IgD-negative memory B cell (primary cell): ENCODE data around the gene HS3ST2. TPM values are rescaled to one million over a fixed set of nuclear protein-coding genes. Genes with fewer than 3 reads are reported as not detected.

Experiments
- H3K27ac Mint-ChIP-seq, 3 donors: one replicate each; pipeline ENCODE4 v1.8.0; 2020 to 2022; ENCODE audit warnings: mild to moderate bottlenecking in 3 of 3, mixed read lengths in 3 of 3, moderate library complexity in 1 of 3
- H3K27me3 Mint-ChIP-seq: one replicate; pipeline ENCODE4 v1.8.0; 2021; ENCODE audit warnings: mixed read lengths
- H3K36me3 Mint-ChIP-seq: one replicate; pipeline ENCODE4 v1.8.0; 2020; ENCODE audit warnings: mild to moderate bottlenecking, mixed read lengths
- H3K4me1 Mint-ChIP-seq, 3 donors: one replicate each; pipeline ENCODE4 v1.8.0; 2020 to 2022; ENCODE audit warnings: mixed read lengths in 3 of 3, mild to moderate bottlenecking in 1 of 3
- H3K4me3 Mint-ChIP-seq, 4 donors: one replicate each; pipeline ENCODE4 v1.8.0; 2020 to 2022; ENCODE audit warnings: mild to moderate bottlenecking in 4 of 4, mixed read lengths in 4 of 4, moderate library complexity in 3 of 4
- H3K9me3 Mint-ChIP-seq, 3 donors: one replicate each; pipeline ENCODE4 v1.8.0; 2020 to 2021; ENCODE audit warnings: mixed read lengths in 3 of 3, mild to moderate bottlenecking in 1 of 3
- polyA plus RNA-seq: library from polyadenylated mRNA; unstranded; fragments of 300-500 nt; fragmentation: Illumina TruSeq; gene quantifications from one replicate; pipeline ENCODE4 v1.2.3, GENCODE V29; 2021

Gene HS3ST2
- polyA plus RNA-seq, result not detected

DNA sequence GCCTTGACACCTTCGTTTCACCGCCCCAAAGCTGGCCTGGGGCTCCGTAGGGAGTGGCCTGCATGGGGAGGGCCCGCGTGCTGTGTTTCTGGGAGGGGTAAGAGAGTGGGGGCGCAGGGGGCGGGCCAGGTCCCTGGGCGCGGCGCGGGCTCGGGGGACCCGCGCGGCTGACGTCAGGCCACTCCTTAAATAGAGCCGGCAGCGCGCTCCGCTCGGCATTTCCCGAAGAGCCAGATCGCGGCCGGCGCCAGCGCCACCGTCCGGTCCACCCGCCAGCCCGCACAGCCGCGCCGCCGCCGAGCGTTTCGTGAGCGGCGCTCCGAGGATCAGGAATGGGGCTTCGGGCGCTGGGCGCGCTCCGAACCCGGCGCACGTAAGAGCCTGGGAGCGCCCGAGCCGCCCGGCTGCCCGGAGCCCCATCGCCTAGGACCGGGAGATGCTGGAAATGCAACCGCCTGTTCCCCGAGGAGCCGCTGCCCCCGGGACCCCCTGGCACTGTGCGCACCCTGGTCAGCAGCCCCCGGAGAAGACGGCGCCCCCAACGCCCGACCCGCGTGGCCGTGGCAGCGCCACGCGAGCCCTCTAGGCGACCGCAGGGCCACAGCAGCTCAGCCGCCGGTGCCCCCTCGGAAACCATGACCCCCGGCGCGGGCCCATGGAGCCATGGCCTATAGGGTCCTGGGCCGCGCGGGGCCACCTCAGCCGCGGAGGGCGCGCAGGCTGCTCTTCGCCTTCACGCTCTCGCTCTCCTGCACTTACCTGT lies at the start of gene HS3ST2:
TSS of gene HS3ST2 (plus strand) at position 215 of the 763 bp plus-strand sequence. CDS start at position 664, 449 bp downstream.
- Mint-ChIP-seq H3K4me3 (peak within 1 kb of the TSS in 3 of 4 donors; percentile 46 to 79 (median 77)), H3K36me3 (no peaks in the 10 kb centered on the region), H3K27ac (no peak within 1 kb of the TSS), H3K27me3 (peaks cover 34% of the 10 kb centered on the region), H3K9me3 (peaks cover 0 to 3% (median 0%) of the 10 kb centered on the region in 3 donors), H3K4me1 (peaks cover 2 to 5% (median 4%) of the 10 kb centered on the region in 3 donors)

DNA sequence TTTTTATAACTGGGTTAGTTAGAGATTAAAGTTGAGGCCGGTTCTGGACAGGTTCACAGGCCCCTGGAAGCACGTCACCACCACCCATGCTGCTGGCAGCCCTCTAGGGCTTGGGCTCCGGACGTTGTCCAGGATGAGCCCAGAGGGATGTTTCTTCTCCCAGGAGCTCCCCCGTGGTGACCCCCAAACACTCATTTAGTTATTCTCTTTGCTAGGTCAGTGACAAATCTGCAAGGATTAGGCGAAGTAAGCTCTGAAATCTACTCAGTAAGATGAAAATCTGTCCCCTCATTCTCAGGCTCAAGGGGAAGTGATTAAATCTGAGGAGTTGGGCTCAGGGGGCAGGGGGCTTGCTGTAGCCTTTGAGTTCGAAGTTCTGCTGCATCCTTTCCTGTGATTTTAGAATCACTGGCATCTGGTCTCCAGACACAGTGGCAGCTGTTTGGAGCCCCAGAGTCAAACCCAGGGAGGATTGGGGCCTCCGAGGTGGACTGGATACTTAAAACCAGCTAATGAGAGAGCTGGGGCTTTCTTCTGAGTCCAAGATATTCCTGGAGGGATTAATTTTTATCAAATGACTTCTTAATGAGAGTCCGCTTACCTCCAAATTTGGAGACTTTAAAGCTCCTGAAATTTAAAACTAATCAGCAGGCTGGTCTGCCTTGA lies 49.2 kb upstream of the HS3ST2 start:
- Mint-ChIP-seq H3K9me3 (peaks cover 0 to 9% (median 0%) of the 10 kb centered on the region in 3 donors), H3K27ac (no peak overlapping the region), H3K27me3 (peaks cover 6% of the 10 kb centered on the region), H3K4me3 (no peak overlapping the region), H3K36me3 (peaks cover 2% of the 10 kb centered on the region), H3K4me1 (no peaks in the 10 kb centered on the region)

DNA sequence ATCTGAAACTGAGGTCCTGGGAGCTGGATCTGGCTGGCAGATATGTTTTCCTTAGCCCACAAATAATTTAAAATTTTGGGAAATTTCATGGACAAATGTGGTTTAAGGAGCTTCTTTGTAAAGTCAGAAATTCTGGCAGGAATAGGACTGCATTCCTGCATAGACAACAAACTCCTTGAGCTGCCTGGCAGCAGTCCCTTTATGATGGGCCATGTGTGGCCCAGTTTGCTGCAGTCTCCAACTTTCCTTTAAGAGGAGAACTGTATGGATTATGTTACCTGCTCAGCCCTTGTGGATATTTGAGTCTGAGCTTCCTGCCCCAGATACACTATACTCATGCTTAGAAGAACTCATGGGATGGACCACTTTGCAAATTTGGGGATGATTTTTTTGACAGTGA lies 48.5 kb upstream of the HS3ST2 start:
- Mint-ChIP-seq H3K4me3 (no peak overlapping the region), H3K4me1 (no peaks in the 10 kb centered on the region), H3K27ac (no peak overlapping the region), H3K9me3 (peaks cover 0 to 9% (median 0%) of the 10 kb centered on the region in 3 donors), H3K27me3 (peaks cover 7% of the 10 kb centered on the region), H3K36me3 (peaks cover 2% of the 10 kb centered on the region)

DNA sequence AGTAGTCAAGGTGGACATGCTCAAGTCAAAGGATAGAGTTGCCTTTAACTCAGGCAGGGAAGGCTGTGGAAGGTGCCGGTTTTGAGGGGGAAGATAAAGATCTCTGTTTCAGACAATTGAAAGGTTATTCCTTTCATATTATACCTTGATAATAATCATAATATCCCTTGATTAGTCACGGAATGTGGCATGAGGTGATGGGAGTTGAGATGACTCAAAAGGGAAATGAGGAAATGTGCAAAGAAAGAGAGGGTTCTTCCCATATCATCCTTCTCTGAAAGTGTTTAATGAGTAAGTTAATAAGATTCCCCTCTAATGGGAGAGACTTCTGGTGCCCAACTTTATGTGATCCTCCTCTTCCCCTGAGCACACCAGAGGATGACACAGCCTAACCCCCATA lies 43.1 kb upstream of the HS3ST2 start:
- Mint-ChIP-seq H3K36me3 (peaks cover 2% of the 10 kb centered on the region), H3K9me3 (peaks cover 0 to 7% (median 0%) of the 10 kb centered on the region in 3 donors), H3K4me1 (no peaks in the 10 kb centered on the region), H3K27ac (no peak overlapping the region), H3K27me3 (peaks cover 23% of the 10 kb centered on the region), H3K4me3 (no peak overlapping the region)

DNA sequence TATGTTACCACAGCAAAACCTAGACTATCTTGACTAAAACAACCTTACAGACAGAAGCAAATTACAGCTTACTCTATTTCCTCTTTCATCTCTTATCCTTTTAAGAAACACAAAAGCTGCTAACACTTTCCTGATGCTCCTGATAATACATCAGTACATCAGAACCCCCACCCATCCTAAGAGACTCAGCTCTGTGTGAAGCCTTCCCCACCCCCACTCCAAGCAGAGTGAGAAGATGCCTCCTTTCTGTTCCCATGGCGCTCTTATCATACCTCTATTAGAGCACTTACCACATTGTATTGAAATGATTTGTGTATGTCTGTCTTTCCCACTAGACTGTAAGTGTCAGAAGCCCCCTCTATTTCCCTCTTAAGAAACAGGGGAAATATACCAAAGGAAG lies 42.4 kb upstream of the HS3ST2 start:
- H3K27ac Mint-ChIP-seq, result no peak overlapping the region
- peaks cover 0 to 7% (median 0%) of the 10 kb centered on the region in 3 donors for H3K9me3 Mint-ChIP-seq
- peaks cover 2% of the 10 kb centered on the region for H3K36me3 Mint-ChIP-seq
- H3K4me3 Mint-ChIP-seq, result no peak overlapping the region
- H3K4me1 Mint-ChIP-seq, result no peaks in the 10 kb centered on the region
- H3K27me3 Mint-ChIP-seq, result peaks cover 23% of the 10 kb centered on the region

DNA sequence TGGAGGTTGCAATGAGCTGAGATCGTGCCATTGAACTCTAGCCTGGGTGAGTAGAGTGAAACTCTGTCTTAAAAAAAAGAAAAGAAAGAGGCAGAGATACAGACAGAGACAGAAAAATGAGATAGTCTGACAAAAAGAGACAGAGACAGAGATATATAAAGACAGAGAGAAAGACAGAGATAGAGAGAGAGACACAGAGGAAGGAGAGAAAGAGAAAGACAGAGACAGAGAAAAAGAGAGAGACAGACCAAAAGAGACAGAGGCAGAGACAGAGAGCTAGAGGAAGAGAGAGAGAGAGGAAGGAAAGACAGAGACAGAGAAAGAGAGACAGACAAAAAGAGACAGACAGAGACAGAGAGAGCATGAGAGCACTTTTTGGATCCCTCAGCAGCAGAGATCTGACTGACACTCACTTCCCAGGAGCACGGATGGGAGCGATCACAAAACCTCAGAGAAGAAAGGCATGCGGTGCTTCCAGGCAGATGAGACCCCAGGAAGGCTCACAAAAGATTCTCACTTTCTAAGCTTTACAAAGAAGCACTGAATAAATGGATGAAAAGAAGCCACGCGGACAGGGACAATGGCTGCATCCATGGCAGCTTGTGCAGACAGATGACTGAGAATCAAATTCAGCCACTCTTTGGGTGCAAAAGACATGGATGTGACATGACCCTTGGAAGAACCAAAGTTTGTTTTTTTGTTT lies 38.6 kb upstream of the HS3ST2 start:
- Mint-ChIP-seq H3K27me3 (peaks cover 21% of the 10 kb centered on the region), H3K4me3 (no peak overlapping the region), H3K27ac (no peak overlapping the region), H3K36me3 (no peaks in the 10 kb centered on the region), H3K9me3 (no peaks in the 10 kb centered on the region), H3K4me1 (no peaks in the 10 kb centered on the region)

DNA sequence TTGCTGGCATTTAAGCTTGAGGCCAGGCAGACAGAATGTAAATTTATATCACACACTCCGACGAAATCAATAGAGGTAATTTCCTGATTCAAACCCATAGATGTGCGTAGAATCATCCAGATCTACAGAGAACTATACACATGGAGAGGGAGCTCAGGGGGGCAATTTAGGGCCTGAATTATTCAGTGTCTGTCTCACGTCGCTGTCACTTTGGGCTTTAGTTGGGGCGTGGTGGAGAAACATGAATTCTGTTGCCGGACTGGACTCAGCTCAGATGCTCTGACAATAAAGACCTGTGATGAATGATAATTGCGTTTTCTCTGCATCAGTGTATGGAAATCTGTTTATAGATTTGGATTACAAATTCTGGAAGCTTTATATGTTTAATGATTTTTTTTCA lies 32.5 kb upstream of the HS3ST2 start:
- Mint-ChIP-seq H3K27me3 (peaks cover 2% of the 10 kb centered on the region), H3K36me3 (peaks cover 1% of the 10 kb centered on the region), H3K9me3 (no peaks in the 10 kb centered on the region), H3K4me1 (no peaks in the 10 kb centered on the region), H3K4me3 (no peak overlapping the region), H3K27ac (no peak overlapping the region)

DNA sequence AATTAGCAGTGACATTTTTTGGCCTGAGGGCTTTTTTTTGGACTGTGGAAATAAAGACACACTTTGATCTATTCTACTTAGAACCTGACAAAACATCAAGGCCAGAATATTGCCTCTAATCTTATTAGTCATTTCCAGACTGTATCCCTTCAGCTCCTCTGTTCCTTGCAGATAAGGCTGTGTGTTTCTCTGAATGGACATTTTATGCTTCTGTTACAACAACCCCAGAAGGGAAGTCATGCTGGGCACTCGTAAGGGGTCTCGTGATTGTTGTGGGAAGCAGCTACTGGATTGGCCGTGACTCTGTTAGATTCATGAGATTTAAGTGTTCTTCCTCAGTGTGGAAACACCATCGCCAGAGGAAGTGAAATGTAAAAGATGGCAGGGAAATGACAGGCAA lies 31.6 kb upstream of the HS3ST2 start:
- H3K36me3 Mint-ChIP-seq, result peaks cover 1% of the 10 kb centered on the region
- H3K27me3 Mint-ChIP-seq, result peaks cover 2% of the 10 kb centered on the region
- H3K4me3 Mint-ChIP-seq, result no peak overlapping the region
- H3K9me3 Mint-ChIP-seq, result peaks cover 0 to 2% (median 0%) of the 10 kb centered on the region in 3 donors
- H3K27ac Mint-ChIP-seq, result no peak overlapping the region
- H3K4me1 Mint-ChIP-seq, result no peaks in the 10 kb centered on the region

DNA sequence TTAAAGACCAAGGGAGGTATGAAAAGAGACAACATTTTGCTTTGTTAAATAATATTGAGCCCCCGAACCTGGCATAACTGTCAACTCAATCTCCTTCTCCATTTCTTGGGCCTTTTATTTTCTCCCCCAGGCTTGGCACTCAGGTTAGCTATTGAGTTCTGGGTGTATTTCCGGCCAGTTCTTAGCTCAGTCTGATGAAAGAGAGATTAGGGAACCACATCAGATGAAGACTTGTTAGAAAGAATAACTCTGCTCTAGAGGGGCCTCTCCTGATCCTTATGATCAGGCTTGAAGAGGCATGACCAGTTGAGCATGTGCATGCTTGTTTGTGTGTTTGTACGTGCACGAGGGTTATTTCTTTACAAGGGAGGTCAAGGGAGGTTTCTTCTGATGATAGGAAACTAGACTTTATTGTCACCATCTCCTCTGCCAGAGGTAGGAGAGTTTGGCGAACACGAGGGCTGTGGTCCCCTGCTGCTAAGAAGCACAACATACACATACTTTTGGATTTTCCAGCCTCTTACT lies 29.2 kb upstream of the HS3ST2 start:
- no peaks in the 10 kb centered on the region for H3K4me1 Mint-ChIP-seq

DNA sequence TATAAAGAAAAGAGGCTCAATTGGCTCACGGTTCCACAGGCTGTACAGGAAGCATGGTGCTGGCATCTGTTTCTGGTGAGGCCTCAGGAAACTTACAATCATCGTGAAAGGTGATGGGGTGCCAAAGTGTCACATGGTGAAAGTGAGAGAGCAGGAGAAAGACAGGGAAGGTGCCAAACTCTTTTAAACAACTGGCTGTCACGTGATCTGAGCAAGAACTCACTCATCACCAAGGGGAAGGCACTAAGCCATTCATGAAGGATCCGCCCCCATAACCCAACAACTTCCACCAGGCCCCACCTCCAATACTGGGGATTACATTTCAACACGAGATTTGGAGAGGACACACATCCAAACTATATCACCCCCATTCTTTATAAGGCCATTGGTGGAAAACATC lies 28.4 kb upstream of the HS3ST2 start:
- Mint-ChIP-seq H3K9me3 (peaks cover 0 to 2% (median 0%) of the 10 kb centered on the region in 3 donors), H3K27ac (no peak overlapping the region), H3K4me3 (no peak overlapping the region), H3K27me3 (peaks cover 4% of the 10 kb centered on the region), H3K4me1 (no peaks in the 10 kb centered on the region), H3K36me3 (peaks cover 1% of the 10 kb centered on the region)

More for the DNA sequence above, 29.2 kb upstream of the HS3ST2 start:
- peaks cover 1% of the 10 kb centered on the region for H3K36me3 Mint-ChIP-seq
- no peak overlapping the region for H3K27ac Mint-ChIP-seq
- no peak overlapping the region for H3K4me3 Mint-ChIP-seq
- H3K27me3 Mint-ChIP-seq, result peaks cover 4% of the 10 kb centered on the region
- H3K9me3 Mint-ChIP-seq, result peaks cover 0 to 2% (median 0%) of the 10 kb centered on the region in 3 donors

DNA sequence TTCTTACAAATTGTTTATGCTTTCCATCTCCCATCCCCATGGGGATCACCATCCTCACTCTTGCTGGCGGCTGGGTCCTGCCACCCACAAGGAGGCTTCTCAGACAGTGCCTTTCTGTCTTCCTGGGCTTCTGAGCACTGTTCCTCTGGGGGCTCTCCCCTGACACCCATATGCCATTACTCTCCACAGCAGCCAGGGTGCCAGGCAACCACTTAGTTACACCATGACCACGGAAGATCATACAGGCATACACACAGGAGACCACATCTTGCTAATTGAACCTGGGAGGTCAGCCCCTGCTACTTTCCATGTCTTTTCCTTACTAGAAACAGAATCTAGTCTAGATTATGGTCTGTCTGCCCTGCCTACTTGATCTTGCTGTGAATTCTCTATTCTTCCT lies 27.7 kb upstream of the HS3ST2 start:
- Mint-ChIP-seq H3K27ac (no peak overlapping the region), H3K4me3 (no peak overlapping the region), H3K4me1 (no peaks in the 10 kb centered on the region), H3K36me3 (peaks cover 1% of the 10 kb centered on the region), H3K27me3 (peaks cover 4% of the 10 kb centered on the region), H3K9me3 (peaks cover 0 to 2% (median 0%) of the 10 kb centered on the region in 3 donors)

DNA sequence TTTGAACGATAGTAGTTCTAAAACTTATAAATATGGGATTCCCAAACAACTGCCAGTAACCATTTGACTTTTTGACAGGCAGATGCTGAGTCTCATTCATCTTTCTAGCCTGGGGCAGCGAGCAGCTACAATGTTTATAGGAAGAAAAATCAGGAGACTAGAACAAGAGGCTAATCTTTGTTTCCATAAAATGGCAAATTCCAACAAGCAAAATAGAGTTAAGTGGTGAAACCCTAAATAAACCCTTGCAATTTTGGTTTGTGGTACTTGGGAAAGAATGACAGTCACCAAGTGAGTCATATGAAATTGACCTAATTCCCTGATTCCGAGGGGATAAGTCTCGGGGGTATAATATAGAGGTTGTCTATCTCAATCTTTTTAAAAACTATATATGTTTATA lies 27.3 kb upstream of the HS3ST2 start:
- peaks cover 0 to 2% (median 0%) of the 10 kb centered on the region in 3 donors for H3K9me3 Mint-ChIP-seq
- peaks cover 4% of the 10 kb centered on the region for H3K27me3 Mint-ChIP-seq
- H3K27ac Mint-ChIP-seq, result no peak overlapping the region
- H3K4me3 Mint-ChIP-seq, result no peak overlapping the region
- no peaks in the 10 kb centered on the region for H3K4me1 Mint-ChIP-seq
- H3K36me3 Mint-ChIP-seq, result peaks cover 1% of the 10 kb centered on the region

DNA sequence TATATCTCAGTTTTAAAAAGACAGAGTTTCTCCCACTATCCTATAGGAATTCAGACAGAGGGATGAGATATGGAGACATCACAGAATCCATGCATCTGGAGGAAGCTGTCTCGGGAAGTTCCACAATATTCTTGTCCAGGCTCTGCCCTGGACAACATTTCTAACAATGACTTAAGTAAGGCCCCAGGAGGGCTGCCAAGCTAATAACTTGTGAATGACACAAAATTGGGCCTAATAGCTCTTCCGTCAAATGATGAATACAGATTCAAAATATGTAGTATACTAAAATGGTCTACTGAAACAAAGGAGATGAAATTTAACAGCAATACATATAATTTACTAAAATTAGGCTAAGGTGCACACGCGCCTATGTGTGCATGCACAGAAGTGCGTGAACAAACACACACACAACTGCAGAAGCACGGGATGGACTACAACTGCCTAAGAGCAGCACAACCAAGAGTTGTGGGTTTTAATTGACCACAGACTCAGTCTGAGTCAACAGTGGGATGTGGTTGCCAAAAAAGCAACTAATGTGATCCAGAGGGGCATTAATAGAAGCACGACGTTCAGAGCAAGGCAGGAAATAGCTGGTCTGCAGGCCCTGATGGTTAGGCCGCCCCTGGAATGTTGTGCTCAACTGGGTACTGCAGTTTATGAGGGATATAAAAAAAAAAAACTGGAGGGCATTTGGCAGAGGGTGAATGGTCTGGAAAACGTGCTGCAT lies 26.3 kb upstream of the HS3ST2 start:
- Mint-ChIP-seq H3K4me3 (no peak overlapping the region), H3K4me1 (no peaks in the 10 kb centered on the region), H3K27me3 (peaks cover 4% of the 10 kb centered on the region), H3K27ac (no peak overlapping the region), H3K9me3 (peaks cover 0 to 5% (median 3%) of the 10 kb centered on the region in 3 donors), H3K36me3 (peaks cover 1% of the 10 kb centered on the region)

DNA sequence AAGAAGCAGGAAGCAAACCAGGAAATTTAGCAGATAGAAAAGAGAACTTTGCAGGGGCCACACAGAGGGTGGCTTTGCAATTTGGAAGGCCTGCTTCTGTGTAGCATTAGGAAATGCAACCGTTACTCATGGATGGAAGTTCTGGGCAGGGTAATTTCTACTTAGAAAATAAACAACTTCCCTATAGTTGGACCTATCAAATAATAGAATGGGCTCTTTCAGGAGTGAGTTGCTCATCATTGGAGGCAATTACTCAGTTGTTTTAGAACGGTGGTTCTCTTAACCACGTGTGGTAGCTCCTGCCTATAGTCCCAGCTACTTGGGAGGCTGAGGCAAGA lies 25.8 kb upstream of the HS3ST2 start:
- H3K27ac Mint-ChIP-seq, result no peak overlapping the region
- no peak overlapping the region for H3K4me3 Mint-ChIP-seq
- no peaks in the 10 kb centered on the region for H3K4me1 Mint-ChIP-seq
- peaks cover 4% of the 10 kb centered on the region for H3K27me3 Mint-ChIP-seq
- peaks cover 0 to 5% (median 3%) of the 10 kb centered on the region in 3 donors for H3K9me3 Mint-ChIP-seq
- H3K36me3 Mint-ChIP-seq, result peaks cover 1% of the 10 kb centered on the region
